HG02588 (cell line): ENCODE measurements around the gene FBXW5.

ENCODE experiments used
- ATAC-seq: cut with Tn5 transposase; IDR thresholded peaks from one replicate; pipeline ENCODE4 v1.9.1; 2021; ENCODE audit warnings: mild to moderate bottlenecking, moderate library complexity; ENCODE audit not compliant: unreplicated experiment

The FBXW5 gene

DNA sequence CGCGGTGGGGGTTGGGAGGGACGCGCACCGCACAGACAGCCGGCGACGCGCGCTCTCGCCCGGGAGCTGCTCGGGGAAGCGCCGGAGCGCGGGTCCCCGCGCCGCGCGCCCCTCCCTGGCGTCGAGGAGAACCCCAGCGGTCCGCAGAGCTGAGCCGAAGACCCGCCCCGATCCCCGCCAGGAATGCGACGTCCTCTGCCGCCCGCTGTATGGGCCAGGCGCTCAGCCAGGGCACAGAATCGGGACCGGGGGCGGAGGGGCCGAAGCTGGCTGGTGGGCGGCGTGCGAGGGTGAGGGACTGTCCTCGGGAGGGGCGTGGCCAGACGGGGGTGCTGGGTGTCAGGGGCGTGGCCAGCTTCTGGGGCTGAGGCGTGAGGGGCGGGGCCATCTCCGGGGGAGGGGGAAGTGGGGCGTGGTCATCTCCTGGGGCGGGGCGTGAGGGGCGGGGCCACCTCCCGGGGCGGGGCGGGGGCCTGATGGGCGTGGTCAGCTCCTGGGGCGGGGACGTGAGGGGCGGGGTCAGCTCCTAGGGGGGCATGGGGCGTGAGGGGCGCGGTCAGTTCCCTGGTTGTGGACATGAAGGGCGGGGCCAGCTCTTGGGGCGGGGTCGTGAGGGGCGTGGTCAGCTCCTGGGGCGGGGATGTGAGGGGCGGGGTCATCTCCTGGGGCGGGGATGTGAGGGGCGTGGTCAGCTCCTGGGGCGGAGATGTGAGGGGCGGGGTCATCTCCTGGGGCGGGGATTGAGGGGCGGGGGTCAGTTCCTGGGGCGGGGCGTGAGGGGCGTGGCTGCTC lies 33.7 kb upstream of the FBXW5 start:
- no peak for ATAC-seq

- no peak for ATAC-seq
Measured at GRCh38 chr9:136977649-136978072, 33.1 kb upstream of the FBXW5 start.

- ATAC-seq = no peak
Measured at GRCh38 chr9:136977223-136977622, 32.7 kb upstream of the FBXW5 start, which contains the start of gene PTGDS. Gene PTGDS, plus strand, starts transcription at chr9:136977504. Its CDS starts 75 bp downstream, at chr9:136977579.

DNA sequence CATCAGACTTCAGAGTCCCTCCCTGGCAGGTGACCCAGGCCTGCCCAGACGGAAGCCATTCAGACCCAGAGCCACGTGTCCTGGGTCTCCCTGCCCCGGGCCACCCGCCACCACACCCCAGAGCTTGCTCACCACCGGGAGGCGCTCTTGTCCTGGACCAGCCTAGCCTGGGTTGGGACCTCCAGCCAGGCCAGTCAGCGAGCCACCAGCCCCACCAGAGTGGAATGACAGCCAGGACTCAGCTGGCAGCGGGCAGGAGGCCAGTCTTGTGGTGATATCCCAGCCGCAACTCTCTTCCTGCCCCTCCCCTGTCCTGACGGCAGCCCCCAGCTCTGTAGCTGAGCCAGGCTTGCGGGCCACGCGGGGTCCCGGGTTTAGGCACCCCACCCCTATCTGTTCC lies 31.1 kb upstream of the FBXW5 start:
- ATAC-seq = no peak

DNA sequence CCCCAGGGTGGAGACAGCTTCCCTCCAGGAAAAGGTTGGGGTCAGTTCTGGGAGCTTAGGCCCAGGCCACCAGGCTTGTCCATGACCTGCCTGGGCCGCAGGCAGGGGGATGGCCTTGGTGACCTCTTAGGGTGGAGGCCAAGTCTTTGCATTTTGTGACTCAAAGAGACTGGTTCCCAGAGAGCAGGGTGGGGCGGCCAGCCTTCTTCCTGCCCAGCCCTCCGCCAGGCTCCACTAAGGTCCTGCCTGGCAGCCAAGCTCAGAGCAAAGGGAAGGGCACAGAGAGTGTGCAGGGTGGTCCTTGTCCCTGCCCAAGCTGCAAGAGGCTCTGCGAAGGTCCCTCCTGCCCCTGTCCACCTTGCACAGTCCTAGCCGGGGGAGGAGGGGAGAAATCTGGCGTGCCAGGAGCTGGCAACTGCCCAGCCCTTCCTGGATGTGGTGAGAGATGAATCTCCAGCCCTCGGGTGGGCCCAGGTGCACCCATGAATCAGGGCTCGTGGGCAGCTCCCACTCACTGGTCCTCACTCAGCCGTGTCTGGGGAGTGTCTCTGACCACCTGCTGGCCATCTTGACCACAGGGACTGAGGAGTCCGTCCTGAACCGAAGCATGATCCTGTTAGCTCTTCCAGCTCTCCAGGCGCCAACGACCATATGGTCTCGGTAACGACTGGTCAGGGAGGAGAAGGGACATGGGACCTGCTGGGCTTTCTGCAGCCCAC lies 30.4 kb upstream of the FBXW5 start:
- ATAC-seq = no peak

- no peak for ATAC-seq
Measured at GRCh38 chr9:136973618-136974617, 29.4 kb upstream of the FBXW5 start.

DNA sequence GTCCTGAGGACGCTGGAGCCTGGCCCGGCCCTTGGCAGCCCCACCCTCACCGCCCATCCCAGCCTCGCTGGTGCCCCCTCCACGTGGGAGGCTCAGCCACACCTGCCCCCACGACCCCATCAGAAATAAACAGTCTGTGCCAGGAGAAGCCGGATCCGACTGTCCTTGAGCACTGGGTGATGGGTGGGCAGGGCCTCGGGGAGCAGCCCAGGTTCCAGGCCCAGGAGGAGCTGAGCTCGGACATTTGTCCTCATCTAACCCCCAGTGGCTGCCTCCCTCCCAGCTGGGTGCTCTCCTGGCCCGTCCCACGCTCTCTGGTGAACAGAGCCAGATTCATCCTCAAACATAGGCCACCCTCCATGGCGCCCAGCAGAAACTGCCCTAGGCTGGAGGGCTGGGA lies 28.2 kb upstream of the FBXW5 start:
- no peak for ATAC-seq

DNA sequence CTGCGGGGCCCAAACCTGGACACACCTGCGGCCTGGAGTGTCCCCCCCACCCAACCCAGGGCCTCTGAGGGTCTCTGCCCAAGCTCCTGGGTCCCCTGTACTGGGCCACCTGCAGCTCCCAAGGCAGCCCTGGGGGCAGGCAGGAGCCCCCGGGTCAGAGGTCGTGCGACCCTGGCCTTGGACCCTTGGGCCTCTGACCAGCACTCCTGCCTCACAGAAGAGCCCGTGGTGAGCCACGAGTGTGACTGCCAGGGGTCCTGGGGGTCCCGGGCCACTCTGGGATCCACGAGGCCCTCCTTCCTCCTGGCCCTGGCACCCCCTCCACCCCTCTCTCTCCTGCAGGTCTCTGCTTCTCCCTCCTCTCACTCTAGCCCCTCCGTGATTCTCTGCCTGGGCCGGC lies 27.8 kb upstream of the FBXW5 start:
- no peak for ATAC-seq

- no peak for ATAC-seq
Measured at GRCh38 chr9:136971746-136972145, 27.2 kb upstream of the FBXW5 start.

GRCh38 chr9:136970361-136970760 lies 25.8 kb upstream of the FBXW5 start:
- ATAC-seq = no peak

DNA sequence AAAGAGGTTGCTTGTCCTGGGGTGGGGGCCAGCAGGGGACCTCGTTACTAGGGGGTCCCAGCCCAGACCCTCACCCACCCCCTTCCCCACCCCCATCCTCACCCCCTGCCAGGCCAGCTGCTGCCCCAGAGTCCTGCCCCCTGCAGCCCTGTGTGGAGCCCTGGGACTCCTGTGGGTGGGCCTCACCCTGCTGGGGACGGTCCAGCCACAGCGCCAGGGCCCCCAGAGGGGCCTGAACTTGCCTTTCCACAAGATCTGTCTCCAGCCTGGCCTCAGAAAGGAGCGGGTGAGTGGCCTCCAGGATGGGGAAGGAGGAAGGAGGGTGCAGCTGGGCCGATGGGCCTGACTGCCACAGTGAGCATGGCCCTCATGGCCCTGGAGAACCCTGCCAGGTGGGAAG lies 25.2 kb upstream of the FBXW5 start:
- ATAC-seq = no peak

- ATAC-seq = no peak
Measured at GRCh38 chr9:136969150-136969549, 24.6 kb upstream of the FBXW5 start.

GRCh38 chr9:136968333-136969127 lies 24.0 kb upstream of the FBXW5 start:
- no peak for ATAC-seq

- ATAC-seq = no peak
Measured at GRCh38 chr9:136965771-136966484, 21.4 kb upstream of the FBXW5 start.

DNA sequence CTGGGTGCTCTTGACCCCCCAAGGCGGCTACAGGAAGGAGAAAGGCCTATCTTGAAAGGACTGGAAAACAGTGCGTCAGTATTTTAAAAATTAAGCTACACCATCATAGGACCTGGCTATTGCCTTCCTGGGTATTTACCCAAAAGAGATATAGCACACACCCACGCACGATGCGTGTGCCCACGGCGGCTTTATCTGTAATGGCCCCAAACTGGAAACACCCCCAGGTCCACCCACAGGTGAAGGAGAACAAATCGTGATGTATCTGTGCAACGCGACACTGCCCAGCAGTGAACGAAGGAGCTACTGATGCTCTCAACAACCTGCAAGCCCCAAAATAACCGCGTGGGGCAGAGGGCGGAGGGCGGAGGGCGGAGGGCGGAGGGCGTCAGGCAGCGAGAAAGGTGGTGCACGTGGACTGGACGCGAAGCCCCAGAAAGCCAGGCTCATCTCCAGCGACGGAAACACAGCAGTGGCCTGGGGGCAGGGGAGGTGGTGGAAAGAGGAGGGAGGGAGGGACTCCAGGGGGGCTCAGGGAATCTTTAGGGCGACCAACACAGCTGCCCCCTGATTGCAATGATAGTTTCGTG lies 20.4 kb upstream of the FBXW5 start:
- no peak for ATAC-seq

- ATAC-seq = no peak
Measured at GRCh38 chr9:136964171-136964689, 19.7 kb upstream of the FBXW5 start.

DNA sequence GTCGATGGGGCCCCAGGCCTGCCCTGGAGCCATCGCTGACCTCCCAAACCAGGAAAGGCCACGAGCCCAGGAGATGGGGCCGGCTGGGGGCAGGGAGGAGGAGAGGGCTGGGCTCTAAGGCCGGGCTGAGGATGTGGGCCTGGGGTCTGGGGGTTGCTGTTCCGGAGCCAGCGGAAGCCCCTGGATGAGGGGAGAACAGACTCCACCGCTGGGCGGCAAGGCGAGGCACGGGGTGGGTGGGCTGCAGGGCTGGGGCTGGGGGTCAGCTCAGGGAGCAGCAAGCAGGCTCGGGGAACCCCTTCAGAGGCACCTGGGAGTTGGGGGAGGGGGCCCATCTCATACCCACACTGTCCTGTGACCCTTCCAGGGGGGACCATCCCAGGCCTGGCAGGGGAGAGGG lies 19.2 kb upstream of the FBXW5 start:
- no peak for ATAC-seq

GRCh38 chr9:136963341-136963740 lies 18.8 kb upstream of the FBXW5 start:
- ATAC-seq = no peak

DNA sequence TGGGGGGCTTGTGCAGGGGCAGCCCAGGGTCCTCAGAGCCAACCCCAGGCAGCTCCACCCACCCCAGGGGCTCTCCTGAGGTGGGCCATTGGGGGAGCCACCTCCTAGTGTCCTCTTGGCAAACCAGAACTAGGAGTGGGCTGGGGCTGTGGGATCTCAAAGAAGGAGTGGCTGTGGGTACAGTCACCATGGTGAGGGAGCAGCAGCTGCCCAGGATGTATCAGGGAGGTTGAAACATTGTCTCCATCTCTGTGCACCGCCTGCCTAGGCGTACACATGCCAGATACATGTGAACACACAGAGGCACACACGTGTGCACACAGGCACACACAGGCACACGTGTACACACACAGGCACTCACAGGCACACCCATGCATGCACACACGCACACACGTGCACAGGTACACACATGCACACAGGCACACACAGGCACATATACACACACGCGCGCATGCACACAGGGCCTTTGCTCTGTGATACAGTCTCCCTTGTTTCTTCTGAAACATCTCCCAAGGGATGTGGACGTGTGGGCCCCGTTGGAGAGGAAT lies 18.2 kb upstream of the FBXW5 start:
- no peak for ATAC-seq
